NCI-H345 treated with DMSO at 0.1 percent for 48 hours (cell line): ENCODE results near the gene EXOC6B.

ENCODE experiments used
- DNase-seq: peaks from one replicate; lab custom pipeline; 2025; ENCODE audit not compliant: unreplicated experiment; lab: John Stamatoyannopoulos, UW

The EXOC6B gene

DNA sequence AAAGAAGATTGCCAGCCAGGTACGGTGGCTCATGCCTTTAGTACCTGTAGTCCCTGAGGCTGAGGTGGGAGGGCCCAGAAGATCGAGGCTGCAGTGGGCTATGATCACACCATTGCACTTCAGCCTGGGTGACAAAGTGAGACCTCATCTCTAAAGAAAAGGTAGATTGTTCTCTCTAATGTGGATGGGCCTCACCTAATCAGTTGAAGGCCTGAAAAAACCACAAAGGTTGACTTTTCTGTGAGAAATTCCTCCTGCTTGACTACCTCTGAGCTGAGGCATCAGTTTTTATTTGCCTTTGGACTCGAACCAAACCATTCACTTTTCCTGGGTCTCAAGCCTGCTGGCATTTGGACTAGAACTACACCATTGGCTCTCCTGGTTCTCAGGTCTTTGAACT is 536.1 kb downstream of the EXOC6B start:
- no peak for DNase-seq

DNA sequence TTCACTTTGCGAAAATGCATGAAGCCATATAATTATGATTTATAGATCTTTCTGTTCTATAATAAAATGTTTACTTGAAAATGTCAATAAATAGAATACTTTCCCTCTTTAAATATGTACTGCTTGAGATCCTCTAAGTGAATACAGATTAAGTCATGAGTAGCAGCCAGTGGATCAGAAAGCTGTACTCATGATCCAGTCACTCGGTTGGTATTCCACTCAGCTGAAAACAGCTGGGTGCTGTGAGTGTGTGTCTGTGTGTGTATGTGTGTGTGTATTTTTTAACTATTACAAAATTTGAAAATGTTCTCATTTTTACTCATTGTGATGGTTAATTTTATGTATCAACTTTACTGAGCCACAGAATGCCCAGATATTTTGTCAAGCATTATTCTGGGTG is 536.5 kb downstream of the EXOC6B start:
- DNase-seq: no peak

DNA sequence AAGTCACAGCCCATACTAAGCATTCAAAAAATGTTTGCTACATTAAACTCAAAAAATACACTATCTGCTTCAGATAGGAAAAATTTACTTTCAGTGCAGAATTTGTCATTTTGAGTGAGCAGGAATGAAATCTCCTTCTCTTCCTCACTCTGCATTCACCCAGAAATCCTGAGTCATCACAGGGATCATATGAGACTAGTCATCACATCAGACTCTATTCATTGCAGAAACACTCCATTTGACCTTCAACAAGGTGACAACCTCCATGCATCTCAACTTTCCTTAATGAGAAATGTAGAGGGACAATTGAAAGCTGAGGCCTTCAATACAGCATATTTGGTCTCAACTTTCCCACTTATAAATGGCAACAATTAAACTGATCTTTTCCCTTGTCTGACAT is 547.8 kb downstream of the EXOC6B start:
- no peak for DNase-seq

DNA sequence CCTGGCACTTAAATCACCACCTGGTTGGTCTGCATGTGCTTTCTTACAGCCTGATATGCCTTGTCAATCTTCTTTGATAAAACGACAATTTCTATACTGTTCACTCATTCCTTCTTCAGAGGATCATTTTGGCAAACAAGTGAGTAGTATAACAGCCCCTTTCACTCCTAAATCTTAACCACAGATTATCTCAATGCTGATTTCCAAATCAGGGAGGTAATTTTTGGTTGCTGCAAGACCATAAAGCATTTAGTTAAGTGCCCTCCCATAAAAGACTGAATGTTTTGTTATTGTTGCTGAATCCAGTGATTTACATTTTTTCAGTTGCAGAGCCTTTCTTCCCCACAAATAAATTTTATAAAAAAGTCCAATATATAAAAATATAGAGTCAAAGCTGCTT is 549.0 kb downstream of the EXOC6B start:
- DNase-seq: no peak

DNA sequence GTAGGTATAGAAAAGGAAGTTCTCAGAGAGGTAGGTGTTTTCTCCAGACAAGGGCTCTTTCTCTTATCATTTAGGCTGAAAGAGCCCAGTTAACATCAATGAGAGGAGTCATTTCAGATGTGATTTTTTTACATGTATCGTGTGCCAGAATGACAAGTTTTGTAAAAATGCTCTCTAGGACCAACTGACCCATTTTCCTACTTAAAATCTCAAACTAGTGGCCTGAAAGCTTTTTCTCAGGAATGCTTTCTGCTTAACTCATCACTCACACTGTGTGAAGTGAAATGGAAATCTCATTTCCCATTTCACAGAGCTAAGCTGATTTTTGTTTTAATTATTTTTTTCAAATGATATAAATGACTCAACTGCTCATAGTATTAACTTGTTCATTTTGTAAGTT is 549.5 kb downstream of the EXOC6B start:
- DNase-seq: no peak

DNA sequence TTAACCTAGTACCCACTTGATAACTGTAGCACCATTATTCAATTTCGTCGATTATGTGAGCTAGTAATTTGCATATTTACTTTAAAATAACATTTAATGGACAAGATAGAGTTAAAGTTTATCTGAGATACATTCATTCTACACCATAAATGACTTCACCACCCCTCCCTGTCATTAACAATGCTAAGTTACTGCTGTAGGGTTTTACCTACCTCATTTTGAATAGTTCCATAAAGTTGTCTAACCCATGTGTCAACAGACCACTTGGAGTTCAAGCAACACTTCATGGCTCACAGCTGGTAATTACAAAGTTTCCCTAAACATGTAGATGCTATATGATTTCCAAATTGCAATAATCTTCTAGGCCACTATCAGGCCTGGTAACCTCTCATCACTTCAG is 550.7 kb downstream of the EXOC6B start:
- DNase-seq: no peak

DNA sequence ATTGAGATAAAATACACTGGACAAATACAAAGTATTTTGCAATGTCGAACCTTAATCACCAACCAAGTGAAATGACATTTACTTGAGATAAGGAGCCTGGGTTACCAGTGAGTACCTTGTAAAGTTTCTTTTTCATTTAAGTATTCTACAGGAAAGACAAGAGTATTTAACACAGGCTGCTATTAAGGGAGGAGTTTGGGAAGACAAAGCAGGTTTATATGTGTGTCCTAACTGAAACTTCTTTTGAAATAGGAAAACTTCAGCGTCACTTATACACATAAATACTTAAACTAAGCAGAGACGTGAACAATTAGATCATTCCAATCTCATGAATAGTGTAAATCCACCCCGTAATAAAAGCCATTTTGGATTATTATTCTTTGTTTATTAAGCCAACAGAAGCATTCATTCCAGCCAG is 551.4 kb downstream of the EXOC6B start:
- no peak for DNase-seq

DNA sequence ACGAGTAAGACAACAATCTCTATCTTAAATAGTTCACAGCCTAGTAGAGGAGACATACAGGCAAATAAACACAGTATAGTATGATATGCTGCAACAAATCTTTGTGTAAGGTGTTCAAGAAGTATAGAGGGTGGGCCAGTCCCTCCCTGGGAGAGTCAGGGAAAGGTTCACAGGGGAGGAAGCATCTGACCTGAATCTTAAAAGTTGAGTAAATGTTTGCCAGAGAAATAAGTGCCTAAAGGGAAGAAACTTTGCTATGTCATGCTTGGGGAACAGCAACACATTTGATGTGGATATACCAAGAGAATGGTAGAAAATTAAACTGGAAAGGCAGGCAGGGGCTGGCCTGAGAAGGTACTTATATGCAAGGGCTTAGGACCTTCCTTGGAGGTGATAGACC is 552.4 kb downstream of the EXOC6B start:
- no peak for DNase-seq

DNA sequence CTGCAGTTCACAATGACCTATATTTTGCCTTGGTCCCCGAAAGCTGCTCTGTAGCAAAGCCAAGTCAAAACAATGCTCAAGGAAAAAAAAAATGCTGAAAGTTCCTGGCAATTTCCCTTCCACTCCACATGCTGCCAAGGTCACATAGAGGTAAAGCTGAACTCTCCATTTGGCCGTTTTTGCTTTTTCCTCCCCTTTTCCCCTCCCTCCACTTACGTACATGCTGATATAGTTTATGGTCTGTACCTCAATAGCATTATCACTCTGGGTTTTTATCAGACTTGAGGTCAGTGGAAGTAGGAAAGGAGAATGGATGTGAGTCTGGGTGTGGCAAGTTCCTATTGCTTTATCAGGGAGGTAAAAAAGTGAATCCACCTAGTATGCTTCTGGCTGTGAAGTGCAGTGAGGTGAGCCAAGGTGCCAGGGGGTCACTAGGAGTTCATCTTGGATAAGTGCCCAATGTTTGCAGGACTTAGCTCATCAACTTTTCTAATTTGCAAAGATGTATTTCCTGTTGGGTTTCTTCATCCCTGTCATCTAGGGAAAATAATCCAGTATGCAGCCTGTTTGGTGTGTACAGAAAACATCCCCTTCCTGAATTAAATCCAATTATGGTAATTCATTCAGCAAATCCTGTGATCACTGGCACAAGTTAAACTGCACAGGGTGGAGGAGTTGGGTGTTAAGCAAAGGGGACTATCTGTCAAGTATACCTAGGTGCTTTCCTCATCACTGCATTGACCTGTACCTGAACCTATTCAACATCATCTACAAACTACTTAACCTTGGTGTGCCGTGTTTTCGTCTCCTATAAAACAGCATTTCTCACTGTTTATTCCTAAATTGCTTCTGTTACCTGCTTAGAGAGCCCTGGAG is 553.8 kb downstream of the EXOC6B start:
- DNase-seq: no peak

DNA sequence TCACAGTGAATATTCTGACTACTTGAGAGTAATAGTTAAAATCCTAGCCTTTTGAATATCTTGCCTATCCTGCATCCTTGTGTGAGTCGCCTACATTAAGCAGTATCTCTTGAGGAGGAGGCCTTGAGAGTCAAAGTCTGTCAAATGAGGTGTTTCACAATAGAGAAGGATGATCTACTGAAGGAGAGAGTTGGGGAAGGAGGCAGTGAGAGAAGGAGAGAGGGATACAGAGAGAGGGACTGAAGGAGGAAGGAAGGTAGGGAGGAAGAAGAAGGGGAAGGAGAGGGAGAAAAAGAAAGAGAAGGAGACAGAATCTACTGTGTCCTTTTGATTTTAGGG is 554.6 kb downstream of the EXOC6B start:
- no peak for DNase-seq

DNA sequence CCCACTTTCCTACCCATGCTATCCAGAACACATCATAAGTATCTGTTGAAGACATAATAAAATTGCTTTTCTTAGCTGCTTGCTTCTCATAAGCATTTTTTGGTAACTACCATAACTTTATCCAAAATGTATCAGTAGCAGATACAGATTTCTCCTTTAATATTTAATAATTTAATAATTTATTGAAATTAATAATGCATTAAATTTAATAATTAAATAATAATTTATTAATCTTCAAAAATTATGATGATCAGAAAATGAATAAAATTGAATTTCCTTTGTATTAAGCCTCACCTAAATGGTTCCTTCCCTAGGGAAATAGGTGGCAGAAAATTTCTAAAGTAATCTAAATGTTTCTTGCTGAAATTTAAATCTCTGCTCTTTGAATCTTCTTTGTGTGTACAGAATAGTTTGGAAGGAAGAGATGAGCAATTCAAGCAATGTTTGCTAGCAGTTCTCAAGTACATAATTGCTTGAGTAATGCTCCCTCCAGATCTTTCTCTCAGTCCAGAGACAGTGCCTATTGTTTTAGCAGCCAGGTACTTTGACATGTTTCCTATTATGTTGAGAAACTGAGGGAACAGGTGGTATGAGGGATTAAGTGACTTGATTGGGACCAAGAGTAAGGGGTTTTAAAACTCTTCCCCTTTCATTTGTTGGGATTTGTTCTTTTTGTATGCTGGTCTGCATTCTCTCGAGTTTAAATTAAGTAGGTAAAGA is 555.1 kb downstream of the EXOC6B start:
- no peak for DNase-seq

DNA sequence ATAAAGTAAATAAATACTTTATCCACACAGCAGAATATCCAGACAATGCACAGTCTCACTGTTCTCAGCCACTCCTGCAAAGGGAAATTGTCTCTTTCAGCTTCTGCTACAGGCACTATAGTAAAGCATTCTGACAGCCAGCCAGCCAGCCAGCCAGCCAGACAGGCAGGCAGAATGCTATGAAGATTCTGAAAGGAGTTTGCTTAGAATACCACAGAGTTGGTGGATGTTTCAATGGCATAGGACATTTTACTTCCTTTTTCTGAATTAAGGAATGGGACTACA is 562.1 kb downstream of the EXOC6B start:
- DNase-seq: peak; percentile 37

DNA sequence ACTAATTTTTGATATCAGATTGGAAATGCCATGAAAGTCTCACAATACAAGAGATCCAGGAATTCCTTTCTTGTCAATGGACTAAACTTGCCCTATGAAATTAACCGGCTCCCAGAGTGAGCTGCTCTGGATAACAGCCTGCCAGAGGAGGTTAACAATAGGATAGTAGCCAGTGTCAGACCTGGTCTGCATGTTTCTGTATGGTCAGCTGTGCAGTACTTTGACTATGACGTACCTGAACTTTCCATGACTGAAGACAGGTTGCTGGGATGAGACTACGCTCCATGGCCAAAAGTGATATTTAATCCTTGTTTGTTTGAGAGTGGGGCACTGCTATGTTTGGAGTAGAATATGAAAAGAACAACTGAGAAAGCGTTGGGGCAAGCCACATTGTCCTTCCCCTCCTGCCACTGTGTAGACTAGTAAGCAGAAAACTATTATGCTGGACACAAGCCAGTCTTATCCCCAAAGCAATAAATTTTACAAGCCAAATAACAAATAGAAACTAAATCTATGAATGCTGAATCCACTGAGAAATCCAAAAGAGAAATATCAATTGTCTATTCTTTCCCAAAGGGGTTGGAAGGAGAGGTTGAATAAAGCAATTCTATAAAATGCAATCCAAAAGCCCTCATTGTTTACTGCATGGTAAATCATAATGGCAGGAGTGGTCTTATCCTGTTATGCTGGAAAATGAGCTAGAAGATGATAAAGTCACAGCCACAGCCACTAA is 562.6 kb downstream of the EXOC6B start:
- DNase-seq: no peak

DNA sequence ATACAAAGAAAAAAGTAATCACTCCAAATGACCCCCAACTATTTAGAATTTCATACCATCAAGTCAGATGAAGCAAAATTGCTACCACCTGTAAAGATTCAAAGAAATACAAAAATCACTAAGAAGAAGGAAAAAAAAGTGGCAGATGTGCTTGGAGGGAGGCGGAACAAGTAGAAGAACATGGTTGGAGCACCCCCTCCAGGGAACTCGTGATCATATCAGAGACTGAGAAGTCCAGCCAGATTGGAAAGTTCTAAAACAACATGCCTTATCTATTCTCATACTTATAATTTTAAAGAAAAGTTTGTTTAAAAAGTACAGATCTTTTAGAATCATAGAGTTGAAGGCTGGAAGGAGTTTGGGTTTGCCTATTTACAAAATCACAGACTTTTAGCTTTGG is 564.8 kb downstream of the EXOC6B start:
- no peak for DNase-seq

DNA sequence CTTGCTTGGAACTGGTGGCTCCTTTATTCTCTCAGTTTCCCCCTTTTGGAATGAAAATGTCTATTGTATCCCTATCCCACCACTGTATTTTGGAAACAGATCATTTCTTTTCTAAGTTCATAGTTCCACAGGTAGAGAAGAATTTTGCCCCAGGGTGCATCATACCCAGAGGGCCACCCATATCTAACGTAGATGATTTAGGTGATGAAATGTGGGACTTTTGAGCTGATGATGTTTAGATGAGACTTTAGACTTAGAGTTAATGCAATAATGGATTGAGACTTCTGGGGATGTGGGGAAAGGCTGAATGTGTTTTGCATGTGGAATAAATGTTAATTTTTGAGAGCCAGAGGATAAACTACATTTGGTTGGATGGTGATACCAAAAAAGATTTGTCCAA is 570.3 kb downstream of the EXOC6B start:
- DNase-seq: no peak

DNA sequence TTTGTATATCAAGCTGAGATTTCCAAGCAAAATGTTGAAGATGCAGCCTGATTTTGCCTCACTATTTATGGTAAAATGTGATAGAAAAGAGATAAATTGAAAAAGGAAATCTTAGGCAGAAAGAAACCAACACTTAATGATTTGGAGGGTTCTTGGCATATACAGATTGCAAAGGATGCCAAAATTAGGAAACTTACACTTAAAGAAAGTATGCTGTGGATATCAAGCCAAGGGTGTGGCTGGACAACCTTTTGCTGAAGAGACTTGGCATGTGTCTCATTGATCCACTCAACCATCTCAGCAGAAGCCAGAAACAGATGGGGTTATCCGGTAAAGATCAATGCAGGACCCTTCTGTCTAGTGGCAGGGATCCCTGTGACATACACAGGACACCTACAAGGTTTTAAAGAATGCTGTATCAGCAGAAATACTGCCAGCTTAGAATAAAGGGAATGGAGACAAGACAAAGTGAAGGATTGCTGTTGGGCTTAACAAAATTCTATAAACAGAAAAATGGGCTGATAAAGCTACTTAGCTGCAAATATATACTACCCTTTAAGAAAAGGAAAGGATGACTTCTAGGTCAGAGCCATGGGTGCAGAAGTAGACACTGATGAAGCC is 570.9 kb downstream of the EXOC6B start:
- DNase-seq: no peak

DNA sequence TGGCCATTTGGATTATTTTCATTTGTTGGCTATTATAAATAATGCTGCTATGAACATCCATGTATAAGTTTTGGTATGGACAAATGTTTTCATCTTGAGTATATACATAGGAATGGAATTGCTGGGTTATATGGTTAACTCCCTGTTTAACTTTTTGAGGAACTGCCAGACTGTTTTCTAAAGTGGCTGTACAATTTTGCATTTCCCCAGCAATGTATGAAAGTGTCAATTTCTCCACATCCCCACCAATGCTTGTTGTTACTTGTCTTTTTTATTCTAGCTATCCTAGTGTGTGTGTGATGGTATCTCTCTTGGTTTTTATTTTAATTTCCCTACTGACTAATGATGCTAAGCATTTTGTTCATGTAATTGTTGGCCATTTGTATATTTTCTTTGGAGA is 587.5 kb downstream of the EXOC6B start:
- no peak for DNase-seq

DNA sequence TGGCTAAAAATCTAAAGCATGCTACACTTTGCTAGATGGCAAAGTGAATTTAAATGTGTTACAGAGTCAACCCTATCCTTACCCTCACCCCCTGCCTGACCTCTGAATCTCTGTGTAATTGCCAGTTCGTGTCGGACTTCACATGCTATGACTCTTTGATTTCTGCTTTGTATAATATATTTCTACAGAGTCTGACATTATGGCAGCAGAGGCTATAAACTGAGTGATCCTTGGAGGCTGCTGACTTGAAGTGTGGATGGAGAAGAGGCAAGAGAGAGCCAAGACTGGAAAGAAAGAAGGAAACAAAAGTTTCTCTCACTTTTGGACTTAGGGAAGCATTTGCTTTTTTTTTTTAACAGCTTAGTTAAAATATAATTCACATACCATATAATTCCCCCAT is 588.3 kb downstream of the EXOC6B start:
- DNase-seq: no peak

DNA sequence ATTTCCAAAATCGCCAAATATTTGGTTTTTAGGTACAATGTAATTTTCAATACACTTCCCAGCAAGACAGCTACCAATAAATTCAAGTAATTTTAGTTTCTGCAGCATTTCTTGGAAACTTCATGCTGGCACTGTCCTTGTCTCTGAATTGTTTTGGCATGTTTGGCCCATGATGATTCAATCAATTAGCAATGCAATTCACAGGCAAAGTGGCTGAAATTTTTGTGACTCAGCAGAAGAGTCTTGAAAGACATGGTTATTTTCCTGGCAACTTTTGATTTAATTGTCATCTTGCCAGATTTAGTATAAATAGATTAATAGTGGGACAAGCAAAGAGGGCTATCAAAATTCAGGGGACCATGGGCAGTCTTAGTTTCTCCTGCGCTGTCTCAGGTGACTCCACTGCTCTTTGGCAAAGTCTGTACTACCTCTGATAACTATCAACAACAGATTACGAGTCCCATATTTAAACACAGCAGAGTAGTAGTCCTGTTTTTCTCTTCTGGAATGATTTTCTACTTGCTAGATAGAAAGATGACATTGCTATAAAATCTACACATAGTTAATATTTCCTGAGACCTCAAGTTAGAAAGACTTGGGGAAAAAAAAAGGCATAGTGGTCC is 589.3 kb downstream of the EXOC6B start:
- DNase-seq: no peak

DNA sequence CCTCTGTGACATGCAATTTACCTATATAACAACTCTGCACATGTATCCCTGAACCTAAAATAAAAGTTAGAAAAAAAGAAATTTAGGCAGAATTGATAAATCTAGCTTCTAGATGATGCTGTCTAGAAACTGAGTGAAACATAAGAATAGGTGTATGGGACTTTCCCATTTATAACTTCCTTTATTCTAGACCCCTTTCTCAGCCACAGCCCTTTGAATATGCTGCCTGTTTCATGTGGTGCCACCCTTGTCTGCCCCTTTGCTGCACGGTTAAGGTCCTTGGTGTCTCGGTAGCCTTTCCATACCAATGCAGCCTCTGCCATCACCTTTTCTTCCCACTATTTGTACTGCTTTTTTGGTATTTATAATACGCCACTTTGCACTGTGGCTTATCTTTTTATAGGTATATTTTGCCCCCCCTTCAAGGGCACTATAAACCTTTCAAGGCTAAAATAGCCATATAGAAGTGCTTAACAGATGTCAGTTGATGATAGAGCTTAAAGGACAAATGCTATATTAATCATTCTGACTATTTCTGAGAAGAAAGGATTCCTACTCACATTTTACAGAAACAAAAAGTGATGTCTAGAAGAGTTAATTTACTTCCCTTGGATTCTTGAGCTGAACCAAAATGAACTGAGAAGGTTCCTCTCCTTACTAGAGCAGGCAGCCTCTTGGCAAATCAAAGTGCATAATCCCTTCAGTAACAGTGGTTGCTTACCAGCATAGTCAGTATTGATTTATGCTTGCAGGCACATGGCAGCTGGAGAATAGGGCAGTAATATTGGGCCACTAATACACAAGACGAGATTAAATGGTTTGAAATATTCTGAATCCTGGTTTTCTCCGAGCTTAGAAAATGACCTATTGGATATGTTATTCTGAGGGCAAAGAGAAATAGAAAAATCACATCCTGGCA is 590.1 kb downstream of the EXOC6B start:
- DNase-seq: no peak
